ENCODE results near the gene EXOC4.

EXOC4 gene

DNA sequence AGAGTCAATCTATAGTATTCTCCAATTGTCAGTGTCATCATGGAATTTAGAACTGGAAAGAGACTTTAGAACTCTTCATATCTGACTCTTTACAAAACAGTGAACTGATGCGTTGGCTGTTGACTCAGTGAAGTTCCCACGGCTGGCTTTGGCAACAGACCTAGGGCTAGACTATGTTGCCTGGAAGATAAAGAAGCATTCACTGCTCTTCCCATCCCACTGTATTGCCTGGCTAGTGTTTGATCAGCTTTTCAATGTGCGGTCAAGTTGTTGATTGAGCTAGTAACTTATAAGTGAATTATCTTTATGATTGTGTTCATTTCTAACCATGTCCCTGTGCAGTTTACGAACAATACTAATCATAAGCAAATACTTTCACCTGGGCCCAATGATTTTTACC, 508.6 kb downstream of the EXOC4 start:
- no peak overlapping the region for H3K4me3 ChIP-seq (ENCODE audit: low read length)
- H3K4me1 ChIP-seq (ENCODE audit: control insufficient read depth, low read length), result no peaks in the 10 kb centered on the region
- no peaks in the 10 kb centered on the region for H3K36me3 ChIP-seq (ENCODE audit: control insufficient read depth, low read length)
- H3K4me2 ChIP-seq (ENCODE audit: low read length), result no peak overlapping the region
- H3K79me2 ChIP-seq (ENCODE audit: control insufficient read depth, low read length), result no peaks in the 10 kb centered on the region
- TF ChIP-seq CTCF (IDR thresholded peaks at IDR 0.05; ENCODE audit: low read depth, low read length, poor library complexity, severe bottlenecking), result no peak
- no peak for TF ChIP-seq EZH2phosphoT487 (IDR thresholded peaks at IDR 0.05; ENCODE audit: borderline replicate concordance, low read length)
- no peaks in the 10 kb centered on the region for H3F3A ChIP-seq (ENCODE audit: control insufficient read depth, insufficient read depth)
- H3K27ac ChIP-seq (ENCODE audit: low read depth, low read length), result no peak overlapping the region
- no peaks in the 10 kb centered on the region for H3K9me3 ChIP-seq (ENCODE audit: control insufficient read depth, insufficient read depth, low read length)
- H3K9me2 ChIP-seq (replicated peaks; ENCODE audit: control insufficient read depth, low read length), result no peaks in the 10 kb centered on the region
- H3K27me3 ChIP-seq (ENCODE audit: control insufficient read depth, low read length), result no peaks in the 10 kb centered on the region
- H4K20me1 ChIP-seq (ENCODE audit: control insufficient read depth, insufficient read depth, low read depth, low read length), result no peaks in the 10 kb centered on the region

GRCh38 chr7:133763076-133763640, 510.3 kb downstream of the EXOC4 start:
- Histone ChIP-seq H3K79me2 (ENCODE audit: control insufficient read depth, low read length) (no peaks in the 10 kb centered on the region), H3K9me3 (ENCODE audit: control insufficient read depth, insufficient read depth, low read length) (no peaks in the 10 kb centered on the region), H4K20me1 (ENCODE audit: control insufficient read depth, insufficient read depth, low read depth, low read length) (no peaks in the 10 kb centered on the region), H3K9me2 (replicated peaks; ENCODE audit: control insufficient read depth, low read length) (no peaks in the 10 kb centered on the region), H3F3A (ENCODE audit: control insufficient read depth, insufficient read depth) (no peaks in the 10 kb centered on the region), H3K27me3 (ENCODE audit: control insufficient read depth, low read length) (no peaks in the 10 kb centered on the region), H3K36me3 (ENCODE audit: control insufficient read depth, low read length) (no peaks in the 10 kb centered on the region), H3K4me1 (ENCODE audit: control insufficient read depth, low read length) (no peaks in the 10 kb centered on the region), H3K4me3 (ENCODE audit: low read length) (no peak overlapping the region), H3K27ac (ENCODE audit: low read depth, low read length) (no peak overlapping the region), H3K4me2 (ENCODE audit: low read length) (no peak overlapping the region)
- no peak for TF ChIP-seq CTCF (IDR thresholded peaks at IDR 0.05; ENCODE audit: low read depth, low read length, poor library complexity, severe bottlenecking)
- TF ChIP-seq EZH2phosphoT487 (IDR thresholded peaks at IDR 0.05; ENCODE audit: borderline replicate concordance, low read length), result no peak

- no peaks in the 10 kb centered on the region for H3K27me3 ChIP-seq (ENCODE audit: control insufficient read depth, low read length)
- H3K36me3 ChIP-seq (ENCODE audit: control insufficient read depth, low read length), result no peaks in the 10 kb centered on the region
- H3K9me2 ChIP-seq (replicated peaks; ENCODE audit: control insufficient read depth, low read length), result no peaks in the 10 kb centered on the region
- no peak overlapping the region for H3K27ac ChIP-seq (ENCODE audit: low read depth, low read length)
- H4K20me1 ChIP-seq (ENCODE audit: control insufficient read depth, insufficient read depth, low read depth, low read length), result no peaks in the 10 kb centered on the region
- TF ChIP-seq CTCF (IDR thresholded peaks at IDR 0.05; ENCODE audit: low read depth, low read length, poor library complexity, severe bottlenecking), result no peak
- TF ChIP-seq EZH2phosphoT487 (IDR thresholded peaks at IDR 0.05; ENCODE audit: borderline replicate concordance, low read length), result no peak
- H3K4me3 ChIP-seq (ENCODE audit: low read length), result no peak overlapping the region
- no peaks in the 10 kb centered on the region for H3K79me2 ChIP-seq (ENCODE audit: control insufficient read depth, low read length)
- no peaks in the 10 kb centered on the region for H3K9me3 ChIP-seq (ENCODE audit: control insufficient read depth, insufficient read depth, low read length)
- H3K4me1 ChIP-seq (ENCODE audit: control insufficient read depth, low read length), result no peaks in the 10 kb centered on the region
- no peak overlapping the region for H3K4me2 ChIP-seq (ENCODE audit: low read length)
- H3F3A ChIP-seq (ENCODE audit: control insufficient read depth, insufficient read depth), result no peaks in the 10 kb centered on the region
These were observed 516.8 kb downstream of the EXOC4 start for GRCh38 chr7:133769668-133770067.

Measured in DOHH2 (cell line).